ENCODE data around the gene NFASC. TPM values are rescaled to one million over a fixed set of nuclear protein-coding genes. Genes with fewer than 3 reads are reported as not detected.

The NFASC gene
- total RNA-seq, 1 experiment from 2014 or later: 20.1 TPM

DNA sequence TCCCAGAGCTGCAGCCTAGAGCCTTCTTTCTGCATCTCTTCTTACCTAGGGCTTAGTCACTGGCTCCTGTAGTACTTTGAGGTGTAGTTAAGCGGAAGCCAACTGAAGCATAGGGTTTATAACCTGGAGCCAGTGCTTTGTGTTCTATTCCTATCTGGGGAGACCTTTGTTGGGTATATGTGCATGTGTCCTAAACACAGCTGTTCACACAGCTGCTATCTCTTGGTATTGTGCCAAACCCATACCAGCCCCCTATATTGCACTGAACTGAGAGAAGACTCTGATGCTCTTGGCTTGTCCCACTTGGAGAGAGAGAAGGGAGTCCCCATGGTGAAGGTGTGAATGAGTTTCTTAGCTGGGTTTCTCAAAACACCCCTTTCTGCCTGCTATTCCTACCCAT lies 17.2 kb upstream of the NFASC start:
- ATAC-seq: no peak
- DNase-seq (ENCODE audit: low spot score): no peak
- ChIA-PET POLR2A (no interaction called here), CTCF (interaction anchor here (1.1 to 1.3 kb wide), 2 partner anchors 107 to 208 kb away, joined by 4 to 5 read pairs; no protein-coding TSS in a partner anchor)
- Mint-ChIP-seq H3K4me3 (no peak overlapping the region), H3K27me3 (ENCODE audit: low read depth) (no peaks in the 10 kb centered on the region), H3K9me3 (no peaks in the 10 kb centered on the region), H3K36me3 (no peaks in the 10 kb centered on the region), H3K4me1 (peaks cover 4% of the 10 kb centered on the region), H3K27ac (no peak overlapping the region)
- no peak for TF ChIP-seq USF2 (CRISPR knock-in tag; IDR thresholded peaks at IDR 0.05)
- no peak for TF ChIP-seq HMGA2 (CRISPR knock-in tag; IDR thresholded peaks at IDR 0.05)
- no peak for TF ChIP-seq ZNF512 (CRISPR knock-in tag; IDR thresholded peaks at IDR 0.05; ENCODE audit: borderline replicate concordance)
- no peak for TF ChIP-seq NFYB (CRISPR knock-in tag; conservative IDR thresholded peaks at IDR 0.05; ENCODE audit: low read depth)
- TF ChIP-seq FOXJ3 (CRISPR knock-in tag; IDR thresholded peaks at IDR 0.05; ENCODE audit: borderline replicate concordance): no peak
- no peak for TF ChIP-seq CREM (CRISPR knock-in tag; IDR thresholded peaks at IDR 0.05)
- no peak for TF ChIP-seq ZBTB21 (CRISPR knock-in tag; IDR thresholded peaks at IDR 0.05; ENCODE audit: borderline replicate concordance)
- no peak for TF ChIP-seq E2F4 (CRISPR knock-in tag; IDR thresholded peaks at IDR 0.05; ENCODE audit: borderline replicate concordance, low read depth)
- TF ChIP-seq ZNF416 (CRISPR knock-in tag; IDR thresholded peaks at IDR 0.05): no peak
- TF ChIP-seq ERG (CRISPR knock-in tag; IDR thresholded peaks at IDR 0.05): no peak
- no peak for TF ChIP-seq ATF1 (CRISPR knock-in tag; IDR thresholded peaks at IDR 0.05)
- TF ChIP-seq ZNF671 (CRISPR knock-in tag; IDR thresholded peaks at IDR 0.05): no peak
- no peak for TF ChIP-seq GABPB1 (CRISPR knock-in tag; IDR thresholded peaks at IDR 0.05)

- H3K4me3 Mint-ChIP-seq: no peak overlapping the region
- no peaks in the 10 kb centered on the region for H3K36me3 Mint-ChIP-seq
- no peaks in the 10 kb centered on the region for H3K27me3 Mint-ChIP-seq (ENCODE audit: low read depth)
- ChIA-PET CTCF (interaction anchor here (1.1 to 1.3 kb wide), 2 partner anchors 107 to 207 kb away, joined by 4 to 5 read pairs; no protein-coding TSS in a partner anchor), POLR2A (no interaction called here)
- H3K9me3 Mint-ChIP-seq: no peaks in the 10 kb centered on the region
- DNase-seq (ENCODE audit: low spot score) (no peak), ATAC-seq (no peak; the same call in 1 of the 2 replicates)
- H3K27ac Mint-ChIP-seq: no peak overlapping the region
- peaks cover 10% of the 10 kb centered on the region for H3K4me1 Mint-ChIP-seq
- TF ChIP-seq, protein P1, sequence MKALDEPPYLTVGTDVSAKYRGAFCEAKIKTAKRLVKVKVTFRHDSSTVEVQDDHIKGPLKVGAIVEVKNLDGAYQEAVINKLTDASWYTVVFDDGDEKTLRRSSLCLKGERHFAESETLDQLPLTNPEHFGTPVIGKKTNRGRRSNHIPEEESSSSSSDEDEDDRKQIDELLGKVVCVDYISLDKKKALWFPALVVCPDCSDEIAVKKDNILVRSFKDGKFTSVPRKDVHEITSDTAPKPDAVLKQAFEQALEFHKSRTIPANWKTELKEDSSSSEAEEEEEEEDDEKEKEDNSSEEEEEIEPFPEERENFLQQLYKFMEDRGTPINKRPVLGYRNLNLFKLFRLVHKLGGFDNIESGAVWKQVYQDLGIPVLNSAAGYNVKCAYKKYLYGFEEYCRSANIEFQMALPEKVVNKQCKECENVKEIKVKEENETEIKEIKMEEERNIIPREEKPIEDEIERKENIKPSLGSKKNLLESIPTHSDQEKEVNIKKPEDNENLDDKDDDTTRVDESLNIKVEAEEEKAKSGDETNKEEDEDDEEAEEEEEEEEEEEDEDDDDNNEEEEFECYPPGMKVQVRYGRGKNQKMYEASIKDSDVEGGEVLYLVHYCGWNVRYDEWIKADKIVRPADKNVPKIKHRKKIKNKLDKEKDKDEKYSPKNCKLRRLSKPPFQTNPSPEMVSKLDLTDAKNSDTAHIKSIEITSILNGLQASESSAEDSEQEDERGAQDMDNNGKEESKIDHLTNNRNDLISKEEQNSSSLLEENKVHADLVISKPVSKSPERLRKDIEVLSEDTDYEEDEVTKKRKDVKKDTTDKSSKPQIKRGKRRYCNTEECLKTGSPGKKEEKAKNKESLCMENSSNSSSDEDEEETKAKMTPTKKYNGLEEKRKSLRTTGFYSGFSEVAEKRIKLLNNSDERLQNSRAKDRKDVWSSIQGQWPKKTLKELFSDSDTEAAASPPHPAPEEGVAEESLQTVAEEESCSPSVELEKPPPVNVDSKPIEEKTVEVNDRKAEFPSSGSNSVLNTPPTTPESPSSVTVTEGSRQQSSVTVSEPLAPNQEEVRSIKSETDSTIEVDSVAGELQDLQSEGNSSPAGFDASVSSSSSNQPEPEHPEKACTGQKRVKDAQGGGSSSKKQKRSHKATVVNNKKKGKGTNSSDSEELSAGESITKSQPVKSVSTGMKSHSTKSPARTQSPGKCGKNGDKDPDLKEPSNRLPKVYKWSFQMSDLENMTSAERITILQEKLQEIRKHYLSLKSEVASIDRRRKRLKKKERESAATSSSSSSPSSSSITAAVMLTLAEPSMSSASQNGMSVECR (CRISPR knock-in tag; IDR thresholded peaks at IDR 0.05; ENCODE audit: borderline replicate concordance): no peak
- TF ChIP-seq EMX1 (CRISPR knock-in tag; IDR thresholded peaks at IDR 0.05) (no peak), USF1 (CRISPR knock-in tag; IDR thresholded peaks at IDR 0.05) (no peak), ELF4 (CRISPR knock-in tag; IDR thresholded peaks at IDR 0.05; ENCODE audit: low read depth) (no peak), CREB1 (CRISPR knock-in tag; IDR thresholded peaks at IDR 0.05) (no peak), JUN (CRISPR knock-in tag; IDR thresholded peaks at IDR 0.05) (no peak), E2F4 (CRISPR knock-in tag; IDR thresholded peaks at IDR 0.05; ENCODE audit: borderline replicate concordance, low read depth) (no peak), ZNF512 (CRISPR knock-in tag; IDR thresholded peaks at IDR 0.05; ENCODE audit: borderline replicate concordance) (no peak)
- TF ChIP-seq, protein P2, sequence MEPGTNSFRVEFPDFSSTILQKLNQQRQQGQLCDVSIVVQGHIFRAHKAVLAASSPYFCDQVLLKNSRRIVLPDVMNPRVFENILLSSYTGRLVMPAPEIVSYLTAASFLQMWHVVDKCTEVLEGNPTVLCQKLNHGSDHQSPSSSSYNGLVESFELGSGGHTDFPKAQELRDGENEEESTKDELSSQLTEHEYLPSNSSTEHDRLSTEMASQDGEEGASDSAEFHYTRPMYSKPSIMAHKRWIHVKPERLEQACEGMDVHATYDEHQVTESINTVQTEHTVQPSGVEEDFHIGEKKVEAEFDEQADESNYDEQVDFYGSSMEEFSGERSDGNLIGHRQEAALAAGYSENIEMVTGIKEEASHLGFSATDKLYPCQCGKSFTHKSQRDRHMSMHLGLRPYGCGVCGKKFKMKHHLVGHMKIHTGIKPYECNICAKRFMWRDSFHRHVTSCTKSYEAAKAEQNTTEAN (CRISPR knock-in tag; IDR thresholded peaks at IDR 0.05): no peak
Observed at GRCh38 chr1:204854286-204854685, 16.4 kb upstream of the NFASC start.

All from WTC11 (cell line).